Progenitor cell of endocrine pancreas (in vitro differentiated cells): ENCODE results near the gene MBD4. TPM values are rescaled to one million over a fixed set of nuclear protein-coding genes. Genes with fewer than 3 reads are reported as not detected.
"Not testable (repeated sequence)": the region's sequence is repeated elsewhere in the genome, so short reads cannot be mapped to it uniquely, and the experiment has no call there.

Experiments
- DNase-seq: peaks from one replicate; pipeline ENCODE4 v3.0.0; 2021; ENCODE audit warnings: low spot score; ENCODE audit not compliant: unreplicated experiment
- H3K27ac Mint-ChIP-seq: 2 replicates; pipeline ENCODE4 v1.8.0; 2021; ENCODE audit warnings: mild to moderate bottlenecking, moderate library complexity, mixed read lengths
- H3K27me3 Mint-ChIP-seq: 2 replicates; pipeline ENCODE4 v1.8.0; 2021; ENCODE audit warnings: mixed read lengths
- H3K36me3 Mint-ChIP-seq: 2 replicates; pipeline ENCODE4 v1.8.0; 2022; ENCODE audit warnings: mixed read lengths; ENCODE audit not compliant: insufficient read depth
- H3K4me1 Mint-ChIP-seq: 2 replicates; pipeline ENCODE4 v1.8.0; 2021; ENCODE audit warnings: low read depth, mixed read lengths
- H3K4me3 Mint-ChIP-seq: 2 replicates; pipeline ENCODE4 v1.8.0; 2021; ENCODE audit warnings: low read depth, mild to moderate bottlenecking, moderate library complexity, mixed read lengths
- H3K9me3 Mint-ChIP-seq: 2 replicates; pipeline ENCODE4 v1.8.0; 2021; ENCODE audit warnings: low read depth, mixed read lengths
- total RNA-seq: library from RNA; stranded (reverse); gene quantifications from 2 replicates; pipeline ENCODE4 v1.2.1, GENCODE V29; 2021
- TF ChIP-seq, protein P1 (sequence below): fragments of 200-600 bp; sonication (generic); IDR thresholded peaks from one replicate; pipeline ENCODE4 v1.5.0; 2021; ENCODE audit warnings: antibody characterized with exemption, mild to moderate bottlenecking; ENCODE audit not compliant: unreplicated experiment

The MBD4 gene
- total RNA-seq, 1 donor from 2014 or later, result 32.5 TPM

DNA sequence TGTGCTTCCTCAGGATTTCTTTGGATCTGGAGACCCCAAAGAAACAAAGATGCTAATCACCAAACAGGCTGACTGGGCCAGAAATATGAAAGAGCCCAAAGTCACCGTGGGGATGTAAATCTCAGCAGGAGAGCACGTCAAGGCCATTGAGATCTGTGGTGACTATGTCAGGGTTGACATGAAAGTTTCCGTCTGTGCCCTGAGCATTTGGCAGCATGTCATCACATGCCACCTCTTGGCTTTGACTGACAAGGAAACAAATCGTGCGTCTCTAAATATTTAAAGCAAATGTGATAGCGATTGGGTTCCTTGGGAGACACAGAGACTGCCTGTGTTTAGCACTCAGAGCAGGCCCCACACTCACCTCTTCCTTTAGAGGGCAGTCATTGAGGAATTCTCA, 46.5 kb downstream of the MBD4 start:
- Mint-ChIP-seq H3K9me3 (no peaks in the 10 kb centered on the region), H3K4me1 (peaks cover 8% of the 10 kb centered on the region), H3K27me3 (no peaks in the 10 kb centered on the region), H3K4me3 (no peak overlapping the region), H3K36me3 (peaks cover 6% of the 10 kb centered on the region), H3K27ac (no peak overlapping the region)
- no peak for DNase-seq
- TF ChIP-seq, protein P1, sequence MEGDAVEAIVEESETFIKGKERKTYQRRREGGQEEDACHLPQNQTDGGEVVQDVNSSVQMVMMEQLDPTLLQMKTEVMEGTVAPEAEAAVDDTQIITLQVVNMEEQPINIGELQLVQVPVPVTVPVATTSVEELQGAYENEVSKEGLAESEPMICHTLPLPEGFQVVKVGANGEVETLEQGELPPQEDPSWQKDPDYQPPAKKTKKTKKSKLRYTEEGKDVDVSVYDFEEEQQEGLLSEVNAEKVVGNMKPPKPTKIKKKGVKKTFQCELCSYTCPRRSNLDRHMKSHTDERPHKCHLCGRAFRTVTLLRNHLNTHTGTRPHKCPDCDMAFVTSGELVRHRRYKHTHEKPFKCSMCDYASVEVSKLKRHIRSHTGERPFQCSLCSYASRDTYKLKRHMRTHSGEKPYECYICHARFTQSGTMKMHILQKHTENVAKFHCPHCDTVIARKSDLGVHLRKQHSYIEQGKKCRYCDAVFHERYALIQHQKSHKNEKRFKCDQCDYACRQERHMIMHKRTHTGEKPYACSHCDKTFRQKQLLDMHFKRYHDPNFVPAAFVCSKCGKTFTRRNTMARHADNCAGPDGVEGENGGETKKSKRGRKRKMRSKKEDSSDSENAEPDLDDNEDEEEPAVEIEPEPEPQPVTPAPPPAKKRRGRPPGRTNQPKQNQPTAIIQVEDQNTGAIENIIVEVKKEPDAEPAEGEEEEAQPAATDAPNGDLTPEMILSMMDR, result no peak

DNA sequence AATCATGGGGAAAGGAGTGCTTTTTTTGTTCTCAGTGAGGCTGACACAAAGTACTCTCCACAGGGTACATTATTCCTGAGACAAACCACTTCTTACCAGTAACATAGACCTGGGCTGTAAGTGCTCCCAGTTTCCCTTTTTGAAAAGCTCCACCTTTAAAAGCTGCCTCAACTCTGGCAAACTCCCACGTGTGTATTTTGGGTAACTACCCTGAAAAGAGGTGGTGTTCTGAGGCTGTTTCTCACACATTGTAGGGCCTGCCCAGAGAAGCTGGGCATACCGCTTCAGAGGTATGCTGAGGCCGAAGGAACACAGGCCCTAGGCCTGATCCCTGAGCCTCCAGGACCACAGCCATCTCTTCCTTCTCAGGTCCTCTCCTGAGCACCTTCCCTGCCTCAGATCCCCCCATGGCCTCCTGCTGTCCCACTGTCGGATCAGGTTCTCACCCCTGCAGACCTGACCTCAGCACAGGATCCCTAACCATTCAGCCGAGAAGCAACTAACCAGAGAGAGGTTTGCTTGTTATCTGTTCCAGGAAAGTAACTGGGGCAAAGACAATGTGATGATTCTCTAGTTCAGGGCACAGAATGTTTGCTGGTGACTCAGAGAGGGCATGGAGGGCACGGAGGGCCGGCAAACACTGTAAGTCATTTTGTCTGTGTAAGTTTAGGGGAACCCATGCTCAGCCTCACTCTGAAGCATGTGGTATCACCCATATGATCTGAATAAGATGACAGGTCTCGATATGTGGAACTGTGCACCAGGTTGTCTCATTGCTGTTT, 47.5 kb downstream of the MBD4 start:
- not testable (repeated sequence) for H3K4me1 Mint-ChIP-seq, H3K27me3 Mint-ChIP-seq, DNase-seq, H3K4me3 Mint-ChIP-seq, H3K9me3 Mint-ChIP-seq, H3K27ac Mint-ChIP-seq
- peaks cover 14% of the 10 kb centered on the region for H3K36me3 Mint-ChIP-seq

DNA sequence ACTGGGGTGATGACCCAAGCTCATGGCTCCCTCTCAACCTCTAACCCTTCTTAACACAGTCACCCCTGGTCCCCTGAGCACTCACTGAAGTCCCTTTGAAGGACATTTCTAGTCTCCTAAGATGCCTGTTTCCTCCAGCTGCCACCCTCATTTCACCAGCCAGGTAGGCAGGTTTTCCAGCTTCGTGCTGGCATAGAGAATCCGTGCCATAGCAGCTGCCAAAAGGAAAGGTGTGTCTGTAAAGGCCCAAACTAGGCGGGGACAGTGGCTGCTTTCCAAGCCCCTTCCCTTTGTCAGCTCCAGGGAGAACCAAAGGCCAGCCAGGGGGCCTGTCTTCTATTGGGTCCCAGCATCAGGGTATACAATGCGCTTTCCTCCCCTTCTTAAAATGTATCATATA, 48.2 kb downstream of the MBD4 start:
- DNase-seq, H3K27ac Mint-ChIP-seq, H3K27me3 Mint-ChIP-seq, H3K4me1 Mint-ChIP-seq, H3K4me3 Mint-ChIP-seq, H3K9me3 Mint-ChIP-seq: not testable (repeated sequence)
- H3K36me3 Mint-ChIP-seq, result peaks cover 20% of the 10 kb centered on the region

DNA sequence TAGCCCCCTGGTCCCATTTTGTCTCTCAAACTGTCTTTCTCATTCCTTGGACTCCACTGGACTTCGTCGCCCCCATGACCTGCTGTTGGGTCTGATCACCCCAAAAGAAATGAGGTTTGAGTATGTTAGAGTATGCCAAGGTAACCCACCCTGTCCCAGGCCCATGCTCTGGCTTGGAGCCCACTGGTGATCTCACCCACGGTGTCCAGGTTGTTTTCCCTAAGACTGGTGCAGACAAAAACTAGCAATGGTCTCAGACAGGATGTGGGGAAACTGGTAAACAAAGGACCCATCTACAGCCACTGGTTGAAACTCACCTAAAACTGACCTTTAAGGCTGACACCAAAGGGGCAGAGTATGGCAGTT, 50.2 kb downstream of the MBD4 start:
- Mint-ChIP-seq H3K4me3 (no peak overlapping the region), H3K36me3 (peaks cover 20% of the 10 kb centered on the region), H3K27ac (peak overlapping the region; percentile 27), H3K9me3 (no peaks in the 10 kb centered on the region), H3K27me3 (no peaks in the 10 kb centered on the region), H3K4me1 (no peaks in the 10 kb centered on the region)
- TF ChIP-seq, protein P1, result no peak
- no peak for DNase-seq

DNA sequence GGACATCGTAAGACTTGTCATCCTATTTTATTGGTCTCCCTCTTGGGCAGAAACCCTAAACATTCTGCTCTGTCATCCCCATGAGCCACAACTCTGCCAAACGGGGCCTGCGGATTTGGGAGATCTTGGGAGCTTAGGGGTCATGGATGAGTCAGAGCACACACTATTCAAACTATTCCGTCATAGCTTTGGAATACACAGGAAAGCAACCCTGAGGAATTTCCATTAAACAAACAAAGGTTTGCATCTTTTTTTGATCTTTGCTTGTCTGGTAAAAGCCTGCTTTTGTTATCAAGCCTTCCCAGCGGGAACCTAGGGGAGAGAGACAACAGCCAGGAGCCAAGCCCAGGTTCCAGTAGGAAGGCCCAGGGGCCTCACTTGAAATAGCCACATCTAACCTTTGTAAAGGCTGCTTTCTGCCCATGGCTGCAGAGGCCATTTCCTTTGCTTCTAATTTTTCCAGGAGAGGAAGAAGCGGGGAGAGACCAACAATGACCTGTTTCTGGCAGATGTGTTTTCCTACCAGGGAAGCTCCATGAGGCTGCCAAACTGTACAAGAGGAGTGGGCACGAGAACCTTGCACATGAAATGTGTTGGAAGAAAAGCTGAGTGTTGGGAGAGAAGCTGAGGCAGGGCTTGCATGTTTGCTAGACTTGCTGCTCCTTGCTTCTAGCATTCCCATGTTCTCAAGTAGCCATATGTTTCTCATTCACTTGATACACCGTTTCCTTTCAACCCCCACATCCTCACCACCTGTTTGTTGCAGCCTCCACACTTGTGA, 50.8 kb downstream of the MBD4 start:
- Mint-ChIP-seq H3K27ac (peak overlapping the region; percentile 27), H3K36me3 (peaks cover 20% of the 10 kb centered on the region)
- not testable (repeated sequence) for H3K4me3 Mint-ChIP-seq, H3K4me1 Mint-ChIP-seq, DNase-seq, H3K27me3 Mint-ChIP-seq, H3K9me3 Mint-ChIP-seq

DNA sequence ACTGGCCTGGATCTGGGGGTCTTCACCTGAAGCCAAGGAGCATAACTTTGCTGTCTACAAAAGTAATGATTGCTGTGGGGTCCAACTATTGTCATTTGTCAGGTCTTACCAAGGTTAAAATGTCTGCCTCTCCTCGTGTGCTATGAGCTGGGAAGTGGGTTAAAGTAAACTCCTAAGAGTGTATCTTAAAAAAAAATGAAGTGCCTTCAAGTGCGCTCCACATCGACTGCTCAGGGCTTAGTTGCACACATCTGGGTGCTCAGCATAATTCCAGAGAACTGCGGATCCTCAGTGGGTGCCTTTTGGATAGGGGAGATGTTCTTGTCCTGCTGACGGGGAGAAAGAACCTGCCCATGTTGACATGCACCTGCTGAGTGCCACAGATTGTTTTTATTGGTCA, 52.3 kb downstream of the MBD4 start:
- H3K27me3 Mint-ChIP-seq, result no peaks in the 10 kb centered on the region
- H3K27ac Mint-ChIP-seq, result peak overlapping the region; percentile 43
- no peaks in the 10 kb centered on the region for H3K4me1 Mint-ChIP-seq
- H3K4me3 Mint-ChIP-seq, result no peak overlapping the region
- TF ChIP-seq, protein P1, result no peak
- no peak for DNase-seq
- H3K9me3 Mint-ChIP-seq, result no peaks in the 10 kb centered on the region
- H3K36me3 Mint-ChIP-seq, result peaks cover 20% of the 10 kb centered on the region

DNA sequence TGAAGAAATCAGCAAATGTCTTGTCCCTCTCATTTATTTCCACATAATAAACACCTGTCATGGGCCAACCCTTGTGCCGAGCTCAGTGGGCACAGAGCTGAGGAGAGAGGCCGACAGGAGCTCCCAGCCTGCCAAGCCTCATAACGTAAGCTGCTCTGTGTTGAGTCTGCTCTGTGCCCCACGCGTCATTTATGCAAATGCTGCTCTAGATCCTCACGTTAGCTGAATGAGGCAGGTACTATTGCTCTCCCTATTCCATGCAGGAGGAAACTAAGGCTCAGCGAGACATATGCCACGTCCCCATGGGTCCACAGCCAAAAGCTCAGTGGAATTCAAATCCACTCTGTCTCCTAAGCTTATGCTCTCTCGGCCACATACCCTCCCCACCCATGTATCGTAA, 52.8 kb downstream of the MBD4 start:
- DNase-seq, result no peak
- Mint-ChIP-seq H3K9me3 (no peaks in the 10 kb centered on the region), H3K4me1 (no peaks in the 10 kb centered on the region), H3K4me3 (no peak overlapping the region), H3K27me3 (no peaks in the 10 kb centered on the region), H3K36me3 (peaks cover 19% of the 10 kb centered on the region), H3K27ac (peak overlapping the region; percentile 43)
- TF ChIP-seq, protein P1, result no peak

DNA sequence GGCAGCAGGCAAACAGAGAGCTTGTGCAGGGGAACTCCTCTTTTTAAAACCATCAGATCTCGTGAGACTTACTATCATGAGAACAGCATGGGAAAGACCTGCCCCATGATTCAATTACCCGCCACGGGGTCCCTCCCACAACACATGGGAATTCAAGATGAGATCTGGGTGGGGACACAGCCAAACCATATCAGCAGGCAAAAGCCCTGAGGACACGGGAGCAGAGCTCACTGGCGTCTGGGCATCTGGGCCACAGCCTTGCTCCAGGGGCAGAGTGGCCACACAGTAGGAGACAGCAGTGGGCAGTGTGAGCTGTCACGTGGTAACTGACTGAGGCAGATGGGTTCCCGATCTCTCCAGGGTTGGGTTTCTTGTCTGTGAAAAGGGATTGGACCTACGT, 54.2 kb downstream of the MBD4 start:
- not testable (repeated sequence) for DNase-seq, H3K4me1 Mint-ChIP-seq, H3K9me3 Mint-ChIP-seq, H3K4me3 Mint-ChIP-seq, H3K27me3 Mint-ChIP-seq, H3K27ac Mint-ChIP-seq
- H3K36me3 Mint-ChIP-seq, result peaks cover 16% of the 10 kb centered on the region
